Measurements from ENCODE around the gene NTN4. TPM values are rescaled to one million over a fixed set of nuclear protein-coding genes. Genes with fewer than 3 reads are reported as not detected.

The NTN4 gene
- total RNA-seq, 1 donor from 2014 or later = 21.2 TPM

DNA sequence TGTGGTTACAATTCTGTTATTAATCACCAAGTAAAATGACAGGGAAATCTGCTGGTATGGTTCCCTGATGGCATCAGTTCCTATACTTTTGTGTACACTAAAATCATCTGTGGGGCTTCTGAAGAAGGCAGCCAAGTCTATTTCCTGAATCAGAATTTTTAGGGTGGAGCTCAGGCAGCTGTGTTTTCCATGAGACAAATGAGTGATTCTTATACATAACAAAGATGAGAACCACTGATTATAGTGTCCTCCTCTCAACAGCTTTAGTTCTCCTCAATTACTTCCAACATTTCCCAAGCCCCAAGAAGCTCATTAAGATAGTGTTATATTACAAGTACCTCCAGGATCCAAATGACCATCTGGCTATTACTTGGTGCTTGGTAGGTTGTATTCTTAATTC lies 174.8 kb downstream of the NTN4 start:
- H3K9me3 Mint-ChIP-seq = peaks cover 3% of the 10 kb centered on the region
- H3K27ac Mint-ChIP-seq = no peak overlapping the region
- DNase-seq (ENCODE audit: extremely low spot score, unreplicated experiment) = no peak

DNA sequence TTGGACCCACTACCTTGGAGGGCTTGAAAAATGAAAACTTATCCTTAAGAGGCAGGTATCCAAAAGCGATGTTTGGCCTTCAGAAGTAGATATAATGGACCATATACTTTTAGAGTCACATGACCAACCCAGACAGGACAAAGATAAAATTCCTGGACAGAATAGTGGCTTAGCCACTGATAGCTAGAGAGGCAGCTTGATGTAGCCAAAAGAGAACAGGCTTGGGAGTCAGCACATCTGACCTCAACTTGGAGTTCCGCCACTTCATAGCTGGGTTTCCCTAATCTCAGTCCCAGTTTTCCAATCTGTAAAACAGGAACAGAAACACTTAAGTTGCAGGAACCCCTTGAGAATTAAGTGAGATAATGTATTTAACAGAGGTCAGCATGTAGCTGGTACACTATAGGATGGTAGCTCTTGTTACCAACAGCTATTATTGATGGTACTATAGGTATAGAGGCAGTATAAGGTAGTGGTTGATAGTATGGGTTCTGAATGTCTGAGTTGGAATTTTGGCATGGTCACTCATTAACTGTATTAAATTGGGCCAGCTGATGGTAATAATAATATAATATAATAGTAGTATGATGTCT lies 176.1 kb downstream of the NTN4 start:
- DNase-seq (ENCODE audit: extremely low spot score, unreplicated experiment) = no peak
- Mint-ChIP-seq H3K27me3 (no peaks in the 10 kb centered on the region), H3K4me1 (ENCODE audit: unreplicated experiment) (peaks cover 5% of the 10 kb centered on the region), H3K27ac (no peak overlapping the region), H3K9me3 (peaks cover 3% of the 10 kb centered on the region), H3K36me3 (no peaks in the 10 kb centered on the region), H3K4me3 (no peak overlapping the region)
- TF ChIP-seq CTCF (conservative IDR thresholded peaks at IDR 0.05) = no peak

More for the DNA sequence above, 174.8 kb downstream of the NTN4 start:
- no peaks in the 10 kb centered on the region for H3K27me3 Mint-ChIP-seq
- H3K36me3 Mint-ChIP-seq = no peaks in the 10 kb centered on the region
- H3K4me1 Mint-ChIP-seq (ENCODE audit: unreplicated experiment) = peaks cover 5% of the 10 kb centered on the region
- no peak for TF ChIP-seq CTCF (conservative IDR thresholded peaks at IDR 0.05)
- no peak overlapping the region for H3K4me3 Mint-ChIP-seq

DNA sequence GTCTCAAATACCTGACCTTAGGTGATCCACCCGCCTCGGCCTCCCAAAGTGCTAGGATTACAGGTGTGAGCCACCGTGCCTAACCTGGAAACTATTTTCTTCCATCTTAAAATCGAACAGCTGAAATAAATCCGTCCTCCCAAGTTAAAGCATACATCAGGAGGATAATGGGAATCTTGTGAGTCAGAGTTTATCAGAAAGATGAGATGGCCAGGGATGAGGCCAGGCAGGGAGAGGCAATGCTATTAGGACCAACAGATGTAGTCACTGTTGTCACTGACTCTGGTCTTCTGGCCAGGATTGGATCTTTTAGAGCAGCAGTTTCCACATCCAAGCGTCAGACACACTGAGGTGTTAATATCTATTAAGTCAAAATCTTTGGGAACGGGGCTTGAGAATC lies 177.5 kb downstream of the NTN4 start:
- H3K27me3 Mint-ChIP-seq = no peaks in the 10 kb centered on the region

DNA sequence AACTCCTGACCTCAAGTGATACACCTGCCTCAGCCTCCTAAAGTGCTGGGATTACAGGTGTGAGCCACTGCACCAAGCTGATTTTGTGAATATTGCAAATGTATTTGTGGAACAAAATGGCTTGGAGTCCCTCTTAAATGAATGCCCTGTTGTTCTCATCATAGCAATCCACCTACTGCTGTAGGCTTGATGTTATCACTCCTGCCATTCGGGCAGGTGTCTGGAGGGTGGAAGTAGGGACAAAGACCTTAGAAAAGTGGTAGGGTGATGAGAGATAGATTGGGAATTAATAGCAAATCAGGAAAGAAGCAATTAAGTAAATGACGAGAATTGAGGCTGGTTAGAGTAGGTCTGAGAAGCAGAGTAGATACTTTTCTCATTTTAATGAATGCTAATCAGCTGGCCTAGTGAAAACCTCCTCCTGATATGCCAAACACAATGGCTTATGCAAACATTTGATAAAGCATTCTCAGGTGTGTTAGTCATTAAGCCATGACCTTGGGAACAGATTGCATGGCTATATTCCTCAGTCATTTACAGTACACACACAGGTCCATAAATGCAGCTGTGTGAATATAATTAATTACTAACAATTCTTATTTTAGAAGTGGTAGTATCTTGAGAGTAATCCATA lies 178.8 kb downstream of the NTN4 start:
- DNase-seq (ENCODE audit: extremely low spot score, unreplicated experiment) = no peak
- Mint-ChIP-seq H3K4me3 (no peak overlapping the region), H3K9me3 (peaks cover 3% of the 10 kb centered on the region), H3K4me1 (ENCODE audit: unreplicated experiment) (peaks cover 5% of the 10 kb centered on the region), H3K27me3 (no peaks in the 10 kb centered on the region), H3K36me3 (no peaks in the 10 kb centered on the region), H3K27ac (no peak overlapping the region)
- TF ChIP-seq CTCF (conservative IDR thresholded peaks at IDR 0.05) = no peak

More for the DNA sequence above, 177.5 kb downstream of the NTN4 start:
- H3K4me3 Mint-ChIP-seq = no peak overlapping the region
- peaks cover 3% of the 10 kb centered on the region for H3K9me3 Mint-ChIP-seq
- H3K27ac Mint-ChIP-seq = no peak overlapping the region
- no peaks in the 10 kb centered on the region for H3K36me3 Mint-ChIP-seq
- peaks cover 5% of the 10 kb centered on the region for H3K4me1 Mint-ChIP-seq (ENCODE audit: unreplicated experiment)
- DNase-seq (ENCODE audit: extremely low spot score, unreplicated experiment) = no peak
- TF ChIP-seq CTCF (conservative IDR thresholded peaks at IDR 0.05) = no peak

GRCh38 chr12:95608252-95609033 lies 182.1 kb downstream of the NTN4 start:
- no peak overlapping the region for H3K4me3 Mint-ChIP-seq
- no peaks in the 10 kb centered on the region for H3K27me3 Mint-ChIP-seq
- TF ChIP-seq CTCF (conservative IDR thresholded peaks at IDR 0.05) = no peak
- no peak overlapping the region for H3K27ac Mint-ChIP-seq
- no peaks in the 10 kb centered on the region for H3K4me1 Mint-ChIP-seq (ENCODE audit: unreplicated experiment)
- H3K36me3 Mint-ChIP-seq = no peaks in the 10 kb centered on the region
- no peak for DNase-seq (ENCODE audit: extremely low spot score, unreplicated experiment)
- peaks cover 3% of the 10 kb centered on the region for H3K9me3 Mint-ChIP-seq

Other genes with a start within 250 kb of the NTN4 start
- gene USP44, start 239.3 kb downstream of the NTN4 start, total RNA-seq (ENCODE audit: low replicate concordance) = 0.69 and 0.80 TPM in 2 replicates
- gene SNRPF, start 68.2 kb upstream of the NTN4 start, total RNA-seq (ENCODE audit: low replicate concordance) = 31.9 and 42.9 TPM in 2 replicates
- 0.29 TPM in 1 of 2 replicates, not detected in the other for gene CCDC38, start 151.8 kb upstream of the NTN4 start, total RNA-seq (ENCODE audit: low replicate concordance)
- gene AMDHD1, start 152.6 kb upstream of the NTN4 start, total RNA-seq (ENCODE audit: low replicate concordance) = 0.43 and 1.0 TPM in 2 replicates
- 2.1 and 3.8 TPM in 2 replicates for gene HAL, start 205.6 kb upstream of the NTN4 start, total RNA-seq (ENCODE audit: low replicate concordance)
- 68.1 and 117 TPM in 2 replicates for gene LTA4H, start 244.8 kb upstream of the NTN4 start, total RNA-seq (ENCODE audit: low replicate concordance)